SK-N-SH treated with all-trans-retinoic acid at 6 μM for 48 hours (cell line): Measurements from ENCODE around the gene USP43.

ENCODE experiments used
- ARNTL ChIP-seq: fragments of 450-650 bp; formaldehyde crosslinking; IDR thresholded peaks from 2 replicates; pipeline ENCODE4 v1.5.0; 2020; ENCODE audit warnings: low read depth, mild to moderate bottlenecking, moderate library complexity, borderline replicate concordance
- CSDC2 ChIP-seq: fragments of 250-450 bp; sonication (Bioruptor Pico); IDR thresholded peaks from 2 replicates; pipeline ENCODE4 v1.5.0; 2020; ENCODE audit warnings: mild to moderate bottlenecking, moderate library complexity
- GLIS3 ChIP-seq: fragments of 250-450 bp; sonication (Bioruptor Pico); IDR thresholded peaks from 2 replicates; pipeline ENCODE4 v1.5.0; 2020; ENCODE audit warnings: mild to moderate bottlenecking, moderate library complexity
- PATZ1 ChIP-seq: fragments of 250-450 bp; sonication (Bioruptor Pico); IDR thresholded peaks from 2 replicates; pipeline ENCODE4 v1.8.0; 2020; ENCODE audit warnings: mild to moderate bottlenecking, moderate library complexity, borderline replicate concordance
- SNAI2 ChIP-seq: fragments of 250-450 bp; sonication (Bioruptor Pico); IDR thresholded peaks from 2 replicates; pipeline ENCODE4 v1.5.0; 2020; ENCODE audit warnings: mild to moderate bottlenecking, moderate library complexity
- TSHZ2 ChIP-seq: fragments of 250-450 bp; sonication (Bioruptor Pico); IDR thresholded peaks from 2 replicates; pipeline ENCODE4 v1.5.0; 2020; ENCODE audit warnings: mild to moderate bottlenecking, moderate library complexity
- ZFP30 ChIP-seq: fragments of 450-650 bp; formaldehyde crosslinking; IDR thresholded peaks from 2 replicates; pipeline ENCODE4 v1.5.0; 2022; ENCODE audit warnings: mild to moderate bottlenecking, moderate library complexity
- TF ChIP-seq, protein P1 (sequence below): fragments of 250-450 bp; sonication (Bioruptor Pico); IDR thresholded peaks from 2 replicates; pipeline ENCODE4 v1.5.1; 2020; ENCODE audit warnings: low read depth, mild to moderate bottlenecking, moderate library complexity

DNA sequence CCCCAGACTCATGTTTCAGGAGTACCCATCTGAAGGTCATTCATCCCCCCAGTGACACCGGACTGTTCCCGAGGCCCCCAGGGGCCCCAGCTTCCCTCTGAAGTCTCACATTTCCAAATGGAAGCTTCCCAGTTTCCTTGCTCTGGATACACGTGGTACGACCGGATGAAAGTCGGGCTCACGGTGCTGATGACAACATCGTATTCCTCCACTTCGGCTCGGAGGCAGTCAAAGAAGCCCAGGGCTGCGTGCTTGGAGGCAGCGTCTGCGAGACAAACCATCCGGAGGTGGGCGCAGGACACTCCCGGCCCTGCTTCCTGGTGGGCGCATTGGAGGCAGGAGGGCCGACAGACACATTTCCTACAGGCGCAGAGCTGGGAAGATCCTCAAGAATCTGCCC lies 127.3 kb downstream of the USP43 start:
- TF ChIP-seq PATZ1 (CRISPR knock-in tag): no peak
- no peak for TF ChIP-seq ZFP30 (CRISPR knock-in tag)
- TF ChIP-seq, protein P1, sequence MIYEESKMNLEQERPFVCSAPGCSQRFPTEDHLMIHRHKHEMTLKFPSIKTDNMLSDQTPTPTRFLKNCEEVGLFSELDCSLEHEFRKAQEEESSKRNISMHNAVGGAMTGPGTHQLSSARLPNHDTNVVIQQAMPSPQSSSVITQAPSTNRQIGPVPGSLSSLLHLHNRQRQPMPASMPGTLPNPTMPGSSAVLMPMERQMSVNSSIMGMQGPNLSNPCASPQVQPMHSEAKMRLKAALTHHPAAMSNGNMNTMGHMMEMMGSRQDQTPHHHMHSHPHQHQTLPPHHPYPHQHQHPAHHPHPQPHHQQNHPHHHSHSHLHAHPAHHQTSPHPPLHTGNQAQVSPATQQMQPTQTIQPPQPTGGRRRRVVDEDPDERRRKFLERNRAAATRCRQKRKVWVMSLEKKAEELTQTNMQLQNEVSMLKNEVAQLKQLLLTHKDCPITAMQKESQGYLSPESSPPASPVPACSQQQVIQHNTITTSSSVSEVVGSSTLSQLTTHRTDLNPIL: no peak
- no peak for TF ChIP-seq ARNTL
- TF ChIP-seq TSHZ2 (CRISPR knock-in tag): no peak
- TF ChIP-seq GLIS3 (CRISPR knock-in tag): no peak
- TF ChIP-seq SNAI2 (CRISPR knock-in tag): no peak
- TF ChIP-seq CSDC2: no peak
